Stimulated activated naive CD8-positive, alpha-beta T cell treated with anti-CD3 and anti-CD28 coated beads, Interleukin-15, amount 100 ng/mL, for 72 hours (primary cell): ENCODE results near the gene ABO.
"Not testable (repeated sequence)": the region's sequence is repeated elsewhere in the genome, so short reads cannot be mapped to it uniquely, and the experiment has no call there.

Experiments used
- ATAC-seq: fragments of 150-1000 bp; cut with Tn5 transposase; 2 replicates; pipeline ENCODE4 v1.10.0; 2021; ENCODE audit warnings: mild to moderate bottlenecking, moderate library complexity
- DNase-seq, 2 donors: peaks; one replicate each; pipeline ENCODE4 v3.0.0; 2021 to 2022
- H3K27ac Mint-ChIP-seq, 2 donors: one replicate each; pipeline ENCODE4 v1.8.0; 2022; ENCODE audit warnings: mild to moderate bottlenecking in 2 of 2, mixed read lengths in 2 of 2, moderate library complexity in 2 of 2
- H3K27me3 Mint-ChIP-seq: one replicate; pipeline ENCODE4 v1.8.0; 2022; ENCODE audit warnings: mixed read lengths
- H3K4me1 Mint-ChIP-seq: one replicate; pipeline ENCODE4 v1.8.0; 2022; ENCODE audit warnings: mild to moderate bottlenecking, mixed read lengths
- H3K4me3 Mint-ChIP-seq, 2 donors: one replicate each; pipeline ENCODE4 v1.8.0; 2022; ENCODE audit warnings: mild to moderate bottlenecking in 2 of 2, mixed read lengths in 2 of 2, moderate library complexity in 1 of 2
- H3K9me3 Mint-ChIP-seq, 2 donors: one replicate each; pipeline ENCODE4 v1.8.0; 2022; ENCODE audit warnings: mixed read lengths in 2 of 2

ABO gene

GRCh38 chr9:133230093-133230492, 44.9 kb downstream of the ABO start:
- peaks cover 6% of the 10 kb centered on the region for H3K27me3 Mint-ChIP-seq

GRCh38 chr9:133228474-133229193, 46.4 kb downstream of the ABO start:
- not testable (repeated sequence) for H3K4me1 Mint-ChIP-seq, H3K27ac Mint-ChIP-seq, ATAC-seq, H3K4me3 Mint-ChIP-seq, H3K9me3 Mint-ChIP-seq, DNase-seq
- peaks cover 13% of the 10 kb centered on the region for H3K27me3 Mint-ChIP-seq

More at GRCh38 chr9:133230093-133230492, 44.9 kb downstream of the ABO start:
- Mint-ChIP-seq H3K4me3 (no peak overlapping the region), H3K27ac (no peak overlapping the region), H3K4me1 (no peaks in the 10 kb centered on the region), H3K9me3 (no peaks in the 10 kb centered on the region)
- ATAC-seq (no peak), DNase-seq (no peak)

DNA sequence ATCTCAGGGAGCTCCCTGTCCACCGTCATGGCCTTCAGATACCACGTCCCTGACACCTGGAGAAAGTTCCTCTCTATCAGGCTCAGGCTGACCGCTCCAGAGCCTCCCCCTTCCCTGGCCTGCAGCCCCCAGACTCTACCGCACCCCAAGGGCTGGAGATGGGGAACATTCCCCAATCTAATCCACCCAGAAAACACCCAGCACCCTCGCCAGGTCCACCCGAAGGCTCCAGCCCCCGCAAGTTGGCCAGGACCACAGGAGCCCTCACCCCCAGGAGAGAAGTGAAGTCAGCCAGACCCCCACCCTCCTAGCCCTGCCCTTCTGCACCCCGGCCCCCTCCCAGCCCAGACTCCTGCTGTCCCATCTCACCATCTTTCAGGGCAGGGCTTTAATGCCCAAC, 47.0 kb downstream of the ABO start:
- H3K4me1 Mint-ChIP-seq, DNase-seq, H3K4me3 Mint-ChIP-seq, H3K9me3 Mint-ChIP-seq, ATAC-seq: not testable (repeated sequence)
- Mint-ChIP-seq H3K27me3 (peaks cover 19% of the 10 kb centered on the region), H3K27ac (peak overlapping the region in 1 of 2 donors; percentile 19)

DNA sequence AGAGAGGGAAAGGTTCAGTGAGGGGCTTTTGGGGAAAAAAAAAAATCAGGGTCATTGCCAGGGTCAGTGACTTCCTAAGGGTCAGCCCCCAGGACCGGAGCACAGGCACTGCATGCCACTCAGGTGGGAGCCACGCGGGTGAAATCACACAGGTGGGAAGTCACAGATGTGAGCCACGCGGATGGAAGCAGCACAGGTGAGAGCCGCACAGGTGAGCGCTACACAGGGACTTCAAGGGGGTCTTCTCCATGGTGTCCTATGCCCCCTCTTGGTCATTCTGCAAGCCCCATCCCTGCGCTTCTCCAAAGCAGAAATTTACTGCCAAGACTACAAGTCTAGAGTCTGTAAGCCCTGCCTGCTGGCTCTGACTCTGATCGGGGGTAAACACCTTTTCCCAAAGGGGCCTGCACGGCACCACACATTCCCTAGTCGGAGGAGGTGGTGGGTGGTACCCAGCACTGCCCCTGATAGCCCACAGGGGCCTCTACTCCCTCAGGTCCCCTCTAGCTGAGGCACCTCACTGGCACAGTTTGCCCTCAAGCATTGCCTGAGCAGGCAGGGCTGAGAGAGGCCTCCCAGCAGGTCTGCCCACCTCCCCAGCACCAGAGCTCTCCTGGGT, 47.6 kb downstream of the ABO start:
- H3K9me3 Mint-ChIP-seq: no peaks in the 10 kb centered on the region

GRCh38 chr9:133226219-133227171, 48.5 kb downstream of the ABO start:
- no peaks in the 10 kb centered on the region for H3K4me1 Mint-ChIP-seq
- peaks cover 25% of the 10 kb centered on the region for H3K27me3 Mint-ChIP-seq
- DNase-seq (no peak), ATAC-seq (no peak)
- H3K27ac Mint-ChIP-seq: no peak overlapping the region
- H3K4me3 Mint-ChIP-seq: no peak overlapping the region
- H3K9me3 Mint-ChIP-seq: no peaks in the 10 kb centered on the region

More for the DNA sequence above, 47.6 kb downstream of the ABO start:
- Mint-ChIP-seq H3K27ac (no peak overlapping the region), H3K4me3 (no peak overlapping the region), H3K27me3 (peaks cover 24% of the 10 kb centered on the region), H3K4me1 (no peaks in the 10 kb centered on the region)
- DNase-seq (no peak), ATAC-seq (no peak)

DNA sequence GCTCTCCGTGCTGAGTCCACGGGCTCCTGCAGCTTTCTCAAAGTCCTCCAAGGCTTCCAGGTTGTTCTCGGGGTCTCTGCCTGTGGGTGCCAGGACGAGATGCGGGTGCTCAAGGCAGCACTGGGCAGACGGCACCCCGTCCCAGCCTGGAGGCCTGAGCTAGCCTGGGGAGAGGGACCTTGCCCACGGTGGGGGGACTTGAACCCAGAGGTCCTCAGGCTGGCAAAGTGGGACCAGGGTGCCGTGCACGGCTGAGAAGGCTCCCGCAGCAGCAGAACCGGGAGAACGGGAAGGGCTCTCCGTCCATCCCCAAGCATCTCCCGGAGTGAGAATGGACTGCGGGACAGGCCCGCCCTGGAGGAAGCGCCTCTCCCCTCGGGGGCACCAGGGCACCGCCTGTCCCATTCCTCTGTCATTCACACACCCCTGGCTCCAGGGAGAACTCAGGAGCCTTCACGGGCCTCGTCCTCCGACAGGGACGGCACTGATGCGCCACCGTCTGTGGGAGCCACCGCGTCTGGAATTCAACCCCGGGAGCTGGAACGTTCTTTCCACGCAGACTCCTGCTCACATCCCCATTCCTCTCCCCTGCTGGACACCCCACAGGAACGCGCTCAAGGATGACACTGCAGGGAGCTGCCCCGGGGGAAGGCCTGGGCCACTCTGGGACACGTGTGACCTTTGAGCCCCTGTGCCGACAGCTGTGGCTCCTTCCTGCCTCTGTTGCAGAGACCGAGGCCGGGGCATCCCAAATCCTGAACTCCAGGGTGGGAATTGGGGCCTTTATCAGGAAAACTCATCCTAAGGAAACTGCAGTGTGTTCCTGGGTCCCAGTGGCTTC, 49.6 kb downstream of the ABO start:
- no peak for ATAC-seq
- no peaks in the 10 kb centered on the region for H3K4me1 Mint-ChIP-seq
- H3K4me3 Mint-ChIP-seq: no peak overlapping the region
- H3K27ac Mint-ChIP-seq: no peak overlapping the region
- H3K27me3 Mint-ChIP-seq: peaks cover 36% of the 10 kb centered on the region
- no peak for DNase-seq
- no peaks in the 10 kb centered on the region for H3K9me3 Mint-ChIP-seq

DNA sequence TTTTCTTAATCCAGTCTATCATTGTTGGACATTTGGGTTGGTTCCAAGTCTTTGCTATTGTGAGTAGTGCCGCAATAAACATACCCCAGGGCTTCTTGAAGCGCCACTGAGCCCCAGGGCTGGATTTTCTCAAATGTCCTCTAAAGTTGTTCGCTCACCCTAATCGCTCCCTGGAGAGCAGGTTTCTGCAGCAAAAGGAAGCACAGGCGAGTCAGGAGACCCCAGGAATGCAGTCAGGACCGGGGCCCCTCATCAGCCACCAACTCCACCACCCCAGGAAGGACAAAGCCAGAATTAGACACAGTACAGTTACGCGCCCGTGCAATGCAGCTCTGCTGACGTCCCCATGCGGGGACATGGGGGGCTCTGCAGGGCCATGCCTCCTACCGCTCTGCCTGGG, 50.2 kb downstream of the ABO start:
- Mint-ChIP-seq H3K27ac (no peak overlapping the region), H3K4me1 (no peaks in the 10 kb centered on the region), H3K4me3 (no peak overlapping the region), H3K9me3 (no peaks in the 10 kb centered on the region), H3K27me3 (peaks cover 40% of the 10 kb centered on the region)
- ATAC-seq: no peak
- DNase-seq: no peak

DNA sequence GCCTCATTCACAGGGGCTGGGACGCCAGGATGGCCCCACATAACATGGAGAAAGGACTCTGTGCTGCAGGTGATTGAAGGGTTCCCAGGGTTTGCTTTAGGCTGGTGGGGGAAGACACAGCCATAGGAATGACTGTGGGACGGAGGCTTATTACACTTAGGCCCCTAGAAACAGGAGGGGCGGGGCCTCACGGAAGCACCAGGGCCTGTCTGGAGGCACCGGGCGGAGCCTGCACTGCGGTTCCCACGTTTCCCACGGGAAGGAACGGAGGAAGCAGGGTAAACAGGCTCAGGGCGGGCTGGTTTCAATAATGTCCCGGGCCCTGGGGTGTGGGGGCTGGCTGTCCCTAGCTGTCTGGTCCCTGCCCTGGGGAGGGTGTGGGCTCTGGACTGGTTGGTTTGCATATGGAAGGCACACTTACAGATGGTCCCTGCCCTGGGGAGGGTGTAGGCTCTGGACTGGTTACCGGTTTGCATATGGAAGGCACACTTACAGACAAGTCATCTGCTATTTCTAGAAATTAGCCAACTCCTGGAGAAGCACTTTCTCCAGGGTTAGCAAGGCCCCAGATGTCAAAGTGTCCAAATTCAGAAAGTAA, 51.7 kb downstream of the ABO start:
- DNase-seq, H3K4me1 Mint-ChIP-seq, ATAC-seq, H3K4me3 Mint-ChIP-seq, H3K9me3 Mint-ChIP-seq: not testable (repeated sequence)
- peaks cover 55% of the 10 kb centered on the region for H3K27me3 Mint-ChIP-seq
- H3K27ac Mint-ChIP-seq: peak overlapping the region in 1 of 2 donors; percentile 45

- not testable (repeated sequence) for H3K27ac Mint-ChIP-seq, H3K9me3 Mint-ChIP-seq, ATAC-seq, H3K4me1 Mint-ChIP-seq, DNase-seq, H3K4me3 Mint-ChIP-seq
- peaks cover 67% of the 10 kb centered on the region for H3K27me3 Mint-ChIP-seq
Observed at GRCh38 chr9:133221994-133222393, 53.0 kb downstream of the ABO start.

- DNase-seq (no peak), ATAC-seq (no peak)
- Mint-ChIP-seq H3K9me3 (no peaks in the 10 kb centered on the region), H3K4me1 (no peaks in the 10 kb centered on the region), H3K27ac (peak overlapping the region in 1 of 2 donors; percentile 83), H3K4me3 (no peak overlapping the region), H3K27me3 (peaks cover 74% of the 10 kb centered on the region)
Observed at GRCh38 chr9:133221177-133221809, 53.7 kb downstream of the ABO start.

- H3K27ac Mint-ChIP-seq, DNase-seq, H3K4me3 Mint-ChIP-seq, H3K4me1 Mint-ChIP-seq, H3K9me3 Mint-ChIP-seq, ATAC-seq: not testable (repeated sequence)
- H3K27me3 Mint-ChIP-seq: peaks cover 84% of the 10 kb centered on the region
Observed at GRCh38 chr9:133218049-133218975, 56.7 kb downstream of the ABO start.

- H3K4me1 Mint-ChIP-seq, ATAC-seq, DNase-seq, H3K4me3 Mint-ChIP-seq, H3K9me3 Mint-ChIP-seq, H3K27ac Mint-ChIP-seq: not testable (repeated sequence)
- H3K27me3 Mint-ChIP-seq: peaks cover 84% of the 10 kb centered on the region
Observed at GRCh38 chr9:133217333-133217988, 57.5 kb downstream of the ABO start.

DNA sequence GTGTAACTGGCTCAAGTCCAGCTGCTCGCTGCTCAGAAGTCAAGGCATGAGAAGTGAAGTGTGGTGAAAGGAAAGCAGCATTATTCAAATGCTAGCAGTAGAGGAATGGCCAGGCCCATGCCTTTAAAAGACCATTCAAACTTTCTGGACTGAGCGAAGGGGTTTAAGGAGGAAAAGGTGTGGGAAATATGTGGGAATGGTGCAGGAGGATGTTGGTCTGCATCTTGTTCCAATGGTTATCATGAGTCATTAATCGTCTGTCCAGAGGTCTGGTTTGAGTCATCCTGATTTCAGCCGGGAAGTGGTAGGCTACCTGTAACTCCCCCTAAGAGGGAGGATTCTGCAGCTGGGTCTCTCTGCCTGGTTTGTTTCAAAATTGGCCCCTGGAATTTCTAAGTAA, 60.7 kb downstream of the ABO start:
- DNase-seq, H3K27ac Mint-ChIP-seq, H3K4me1 Mint-ChIP-seq, H3K9me3 Mint-ChIP-seq, ATAC-seq, H3K4me3 Mint-ChIP-seq: not testable (repeated sequence)
- peaks cover 82% of the 10 kb centered on the region for H3K27me3 Mint-ChIP-seq
